ENCODE data around the gene TOMM6.

Gene TOMM6

GRCh38 chr6:41787219-41787917 lies at the start of gene TOMM6:
TOMM6 (plus strand) TSS chr6:41787694; CDS start chr6:41787698, 4 bp downstream.
- DNase-seq (ENCODE audit: low read depth in 2 of 2) = peak; percentile 94 to 95

DNA sequence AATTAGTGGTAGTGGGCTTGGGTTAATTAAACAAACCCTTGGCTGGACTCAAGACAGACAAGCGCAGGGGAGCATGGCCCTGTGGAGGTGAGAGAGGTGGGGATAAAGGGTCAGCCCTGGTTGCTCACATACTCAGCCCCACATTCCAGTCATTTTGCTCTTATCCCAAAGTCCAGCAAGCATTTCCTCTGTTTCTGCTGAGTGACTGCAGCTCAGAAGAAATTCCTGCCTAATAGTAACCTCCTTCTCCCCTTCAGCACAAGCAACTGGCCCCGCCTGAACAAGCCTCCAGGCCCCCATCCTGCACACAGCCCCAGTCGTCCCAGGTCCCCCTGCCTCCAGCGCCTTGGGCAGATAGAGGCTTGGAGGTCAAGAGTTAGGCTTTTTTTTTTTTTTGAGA lies 48.5 kb upstream of the TOMM6 start:
- DNase-seq (ENCODE audit: low read depth in 2 of 2) = no peak

DNA sequence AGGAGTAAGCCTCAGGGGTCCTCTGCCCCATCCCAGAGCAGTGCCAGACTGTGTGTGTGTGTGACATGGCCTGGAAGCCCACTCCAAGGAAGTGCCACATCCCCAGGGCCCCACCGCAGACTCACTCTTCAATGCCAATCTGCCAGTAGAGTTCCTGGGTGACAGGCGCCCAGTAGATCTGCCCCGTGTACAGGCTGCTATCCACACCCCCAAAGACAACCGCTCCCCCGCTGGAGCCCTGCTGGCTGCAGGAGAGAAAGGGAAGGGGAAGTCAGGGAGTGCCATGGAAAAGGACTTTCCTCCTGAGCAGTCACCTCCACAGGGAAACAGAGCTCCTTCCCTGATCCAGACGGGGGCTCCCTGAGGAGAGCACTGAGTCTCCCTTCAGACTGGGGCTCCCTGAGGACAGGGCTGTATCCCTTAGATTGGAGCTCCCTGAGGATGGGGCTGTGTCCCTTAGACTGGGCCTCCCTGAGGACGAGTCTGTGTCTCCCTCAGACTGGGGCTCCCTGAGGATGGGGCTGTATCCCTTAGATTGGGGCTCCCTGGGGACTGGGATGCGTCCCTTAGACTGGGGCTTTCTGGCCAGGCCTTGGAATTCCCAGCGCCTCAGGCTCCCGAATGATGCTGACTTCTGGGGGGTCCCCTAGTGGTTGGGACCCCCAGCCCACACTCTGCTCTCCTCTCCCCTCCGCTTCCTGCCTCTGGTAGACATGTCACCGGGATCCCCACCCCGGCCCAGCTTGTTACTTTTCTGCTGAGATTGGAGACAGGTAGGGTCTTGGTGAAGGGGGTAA lies 46.9 kb upstream of the TOMM6 start:
- no peak for DNase-seq (ENCODE audit: low read depth in 2 of 2)

DNA sequence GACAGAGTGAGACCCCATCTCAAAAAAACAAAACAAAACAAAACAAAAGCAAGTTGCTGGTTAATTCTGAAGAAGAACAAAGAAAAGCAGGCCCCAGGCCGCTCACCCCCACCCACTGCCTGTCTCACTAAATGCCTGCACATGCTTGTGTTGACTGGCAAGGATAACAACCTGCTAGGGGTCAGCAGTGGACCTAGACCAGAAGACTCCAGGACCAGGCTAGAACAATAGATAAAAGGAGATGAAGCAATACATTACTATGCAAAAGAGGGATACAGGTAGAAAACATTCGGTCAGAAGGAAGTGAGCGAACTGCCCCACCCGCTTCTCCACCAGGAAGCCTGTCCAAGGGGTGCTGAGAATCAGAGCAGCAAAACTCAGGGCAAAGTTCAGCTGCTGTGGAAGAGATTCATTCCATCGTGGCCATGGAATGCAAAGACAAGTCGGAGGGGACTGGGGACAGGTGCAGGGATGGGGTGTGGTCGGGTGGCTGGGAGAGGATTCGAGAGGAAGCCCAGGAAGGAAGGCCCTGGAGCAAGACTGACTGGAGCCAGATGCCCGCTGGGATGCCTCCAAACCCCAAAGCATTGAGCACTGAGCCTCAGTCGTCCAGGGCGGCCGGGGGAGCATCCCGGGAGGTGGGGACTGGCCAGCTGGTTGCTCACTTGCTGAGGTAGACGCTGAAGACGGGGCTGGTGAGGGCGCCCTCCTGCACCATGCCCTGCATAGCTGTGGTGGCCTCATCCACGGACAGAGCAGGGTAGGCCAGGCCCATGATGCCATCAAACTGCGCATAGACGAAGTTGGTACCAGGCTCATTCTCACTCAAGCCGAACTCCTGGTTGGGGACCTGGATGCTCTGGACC lies 45.6 kb upstream of the TOMM6 start:
- DNase-seq (ENCODE audit: low read depth in 2 of 2) = no peak

GRCh38 chr6:41743406-41744235 lies 43.9 kb upstream of the TOMM6 start:
- DNase-seq (ENCODE audit: low read depth in 2 of 2) = no peak

- DNase-seq (ENCODE audit: low read depth in 2 of 2) = no peak
Observed at GRCh38 chr6:41744236-41744787, 43.2 kb upstream of the TOMM6 start.

GRCh38 chr6:41746107-41746506 lies 41.4 kb upstream of the TOMM6 start:
- DNase-seq (ENCODE audit: low read depth in 2 of 2) = no peak

- no peak for DNase-seq (ENCODE audit: low read depth in 2 of 2)
Observed at GRCh38 chr6:41747256-41748101, 40.0 kb upstream of the TOMM6 start, which contains the start of gene PGC. PGC (minus strand) TSS chr6:41747397; CDS start chr6:41747334, 63 bp downstream.

DNA sequence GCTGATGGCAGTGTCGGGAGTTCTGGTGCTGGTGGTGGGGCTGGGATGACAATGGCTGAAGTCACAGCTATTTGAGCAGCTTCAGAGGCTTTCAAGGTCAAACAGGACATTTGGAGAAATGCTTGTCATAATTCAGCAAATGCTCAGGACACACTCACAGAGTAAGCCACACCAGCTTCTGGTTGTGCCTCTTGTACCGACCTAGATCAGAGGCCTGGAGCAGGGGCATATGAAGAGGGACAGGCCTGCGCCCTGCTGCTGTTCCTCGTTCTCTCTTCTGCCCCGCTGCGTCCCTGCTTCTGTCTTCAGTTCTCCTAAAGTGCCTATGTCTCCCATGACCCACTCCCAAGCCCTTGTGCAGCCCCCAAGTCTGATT lies 39.4 kb upstream of the TOMM6 start:
- DNase-seq (ENCODE audit: low read depth in 2 of 2) = no peak

GRCh38 chr6:41748542-41748941 lies 39.0 kb upstream of the TOMM6 start:
- no peak for DNase-seq (ENCODE audit: low read depth in 2 of 2)

GRCh38 chr6:41750374-41750773 lies 37.1 kb upstream of the TOMM6 start:
- no peak for DNase-seq (ENCODE audit: low read depth in 2 of 2)

- DNase-seq (ENCODE audit: low read depth in 2 of 2) = no peak
Observed at GRCh38 chr6:41755895-41756294, 31.6 kb upstream of the TOMM6 start.

- no peak for DNase-seq (ENCODE audit: low read depth in 2 of 2)
Observed at GRCh38 chr6:41756354-41756753, 31.1 kb upstream of the TOMM6 start.

- no peak for DNase-seq (ENCODE audit: low read depth in 2 of 2)
Observed at GRCh38 chr6:41757271-41757670, 30.2 kb upstream of the TOMM6 start.

DNA sequence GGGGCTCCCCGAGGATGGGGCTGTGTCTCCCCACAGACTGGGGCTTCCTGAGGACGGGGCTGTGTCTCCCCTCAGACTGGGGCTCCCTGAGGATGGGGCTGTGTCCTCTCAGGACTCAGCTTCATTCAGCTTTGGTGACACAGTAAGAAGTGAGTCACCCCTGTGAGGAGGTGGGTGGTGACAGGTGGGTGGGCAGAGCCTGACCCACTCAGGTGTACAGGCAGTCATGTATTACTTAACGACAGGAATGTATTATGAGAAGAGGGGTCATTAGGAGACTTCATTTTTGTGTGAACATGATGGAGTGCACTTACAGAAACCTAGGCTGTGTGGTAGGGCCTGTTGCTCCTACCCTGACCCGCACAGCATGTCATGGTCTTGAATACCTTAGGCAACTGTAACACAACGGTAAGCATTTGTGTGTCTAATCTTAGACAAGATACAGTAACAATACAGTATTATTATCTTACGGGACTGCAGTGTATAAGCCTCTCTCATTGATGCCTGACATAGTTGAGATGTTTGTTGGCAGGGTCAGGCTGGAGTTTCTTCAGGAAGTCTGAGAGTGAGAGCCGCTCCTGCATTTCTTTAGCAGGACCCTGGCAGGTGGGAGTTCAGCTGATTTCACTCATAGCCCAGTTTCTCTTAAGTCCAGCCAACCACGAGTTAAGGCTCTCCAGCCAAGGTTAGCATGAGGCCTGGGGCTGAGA lies 29.4 kb upstream of the TOMM6 start:
- no peak for DNase-seq (ENCODE audit: low read depth in 2 of 2)

DNA sequence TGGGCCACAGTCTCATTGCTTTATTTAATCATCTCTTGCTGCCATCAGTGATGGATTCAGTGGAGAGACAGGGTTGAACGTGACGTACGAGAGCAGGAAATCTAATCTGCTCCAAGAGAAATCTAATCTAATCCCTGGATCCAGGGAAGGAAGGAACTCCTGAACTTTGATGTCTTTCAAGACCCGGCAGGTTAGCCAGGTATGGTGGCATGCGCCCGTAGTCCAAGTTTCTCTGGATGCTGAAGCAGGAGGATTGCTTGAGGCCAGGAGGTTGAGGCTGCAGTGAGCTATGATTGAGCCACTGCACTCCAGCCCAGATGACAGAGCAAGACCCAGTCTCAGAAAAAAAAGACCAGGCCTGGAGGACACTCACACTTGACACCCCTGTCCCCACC lies 28.9 kb upstream of the TOMM6 start:
- no peak for DNase-seq (ENCODE audit: low read depth in 2 of 2)

DNA sequence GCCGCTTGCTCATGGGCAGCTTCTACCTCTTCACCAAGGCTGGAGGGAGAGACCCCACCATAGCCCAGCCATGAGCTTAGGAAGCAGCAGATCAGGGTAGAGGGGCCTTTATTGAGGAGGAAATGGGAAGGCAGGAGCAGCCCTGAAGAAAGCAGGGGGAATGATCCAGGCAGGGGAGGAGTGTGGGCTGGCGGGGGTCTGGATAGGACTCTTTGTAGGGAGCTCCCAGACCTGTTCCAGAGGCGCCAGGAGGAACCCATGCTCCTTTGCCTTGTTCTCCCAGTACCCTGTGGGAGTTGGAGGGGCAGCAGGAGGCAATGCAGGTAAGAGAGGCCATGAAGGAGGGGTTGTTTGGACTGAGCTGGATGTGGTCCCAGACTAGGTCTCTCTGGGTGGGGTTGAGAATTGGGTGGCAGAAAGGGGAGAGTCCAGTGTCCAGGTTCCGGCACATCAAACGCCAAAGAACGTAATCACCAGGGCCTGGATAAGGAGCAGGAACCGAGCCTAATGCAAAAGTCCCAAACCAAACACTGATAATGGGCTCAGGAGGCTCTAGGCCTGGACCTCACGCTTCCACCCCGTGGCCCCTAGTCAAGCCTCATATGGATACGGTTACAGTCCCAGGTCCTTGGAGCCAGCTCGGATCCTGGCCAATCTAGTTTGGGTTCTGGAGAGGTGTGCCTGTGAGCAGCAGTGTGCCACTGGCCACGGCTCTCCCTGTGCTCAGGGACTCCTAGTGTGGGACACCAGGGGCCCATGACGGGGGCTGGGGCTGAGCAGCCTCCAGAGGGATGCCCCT lies 28.2 kb upstream of the TOMM6 start:
- DNase-seq (ENCODE audit: low read depth in 2 of 2) = no peak

- no peak for DNase-seq (ENCODE audit: low read depth in 2 of 2)
Observed at GRCh38 chr6:41759905-41760579, 27.5 kb upstream of the TOMM6 start.

Data from activated CD4-positive, alpha-beta T cell treated with anti-CD3 and anti-CD28 coated beads for 24 hours (primary cell).